ENCODE data around the gene TMEM52B. TPM values are rescaled to one million over a fixed set of nuclear protein-coding genes. Genes with fewer than 3 reads are reported as not detected.

Gene TMEM52B
- 1.3 TPM in 1 of 2 replicates, not detected in the other for total RNA-seq

DNA sequence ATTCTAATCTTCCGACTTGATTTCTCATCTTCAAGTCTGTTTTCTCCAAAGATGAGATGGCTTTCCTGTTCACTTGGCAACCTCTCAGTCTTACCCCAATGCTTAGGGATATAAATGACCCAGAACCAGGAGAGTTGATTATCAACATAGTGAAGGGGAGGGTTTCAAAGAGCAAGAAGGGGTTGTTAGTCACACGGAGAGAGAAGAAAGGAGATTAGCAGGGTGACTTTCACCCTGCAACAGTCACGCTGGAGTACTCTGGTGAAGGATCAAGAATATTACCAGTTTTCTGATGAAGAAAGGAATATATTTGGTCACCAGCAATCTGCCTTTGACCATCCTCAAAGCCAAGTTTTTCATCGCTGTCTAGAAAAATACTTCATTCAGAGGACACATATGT lies at the start of gene TMEM52B:
Gene TMEM52B (plus strand): TSS at position 212 of the 400 bp plus-strand sequence. CDS start 543 bp downstream, outside the sequence.

DNA sequence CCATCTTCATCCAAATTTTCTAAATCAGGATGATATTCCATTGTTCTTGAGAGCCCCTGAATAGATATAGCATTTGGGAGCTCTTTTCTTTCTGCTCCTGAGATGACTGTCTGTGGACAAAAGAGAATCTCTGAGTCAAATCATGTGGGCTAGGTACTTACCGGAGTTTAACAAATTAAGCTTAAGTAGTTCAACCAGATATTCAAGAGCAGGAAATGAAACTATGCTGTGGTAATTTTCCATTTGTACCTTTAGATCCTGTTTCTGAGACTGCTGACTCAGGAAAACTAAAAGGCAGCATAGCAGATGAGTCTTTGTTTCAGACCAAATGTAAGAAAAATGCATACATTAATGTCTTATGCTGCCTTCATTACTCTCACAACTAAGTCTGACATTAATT lies 48.8 kb upstream of the TMEM52B start, which contains the start of gene CLEC7A:
Gene CLEC7A (minus strand): TSS at position 158 of the 400 bp plus-strand sequence. CDS start 117 bp downstream, at position 41.

DNA sequence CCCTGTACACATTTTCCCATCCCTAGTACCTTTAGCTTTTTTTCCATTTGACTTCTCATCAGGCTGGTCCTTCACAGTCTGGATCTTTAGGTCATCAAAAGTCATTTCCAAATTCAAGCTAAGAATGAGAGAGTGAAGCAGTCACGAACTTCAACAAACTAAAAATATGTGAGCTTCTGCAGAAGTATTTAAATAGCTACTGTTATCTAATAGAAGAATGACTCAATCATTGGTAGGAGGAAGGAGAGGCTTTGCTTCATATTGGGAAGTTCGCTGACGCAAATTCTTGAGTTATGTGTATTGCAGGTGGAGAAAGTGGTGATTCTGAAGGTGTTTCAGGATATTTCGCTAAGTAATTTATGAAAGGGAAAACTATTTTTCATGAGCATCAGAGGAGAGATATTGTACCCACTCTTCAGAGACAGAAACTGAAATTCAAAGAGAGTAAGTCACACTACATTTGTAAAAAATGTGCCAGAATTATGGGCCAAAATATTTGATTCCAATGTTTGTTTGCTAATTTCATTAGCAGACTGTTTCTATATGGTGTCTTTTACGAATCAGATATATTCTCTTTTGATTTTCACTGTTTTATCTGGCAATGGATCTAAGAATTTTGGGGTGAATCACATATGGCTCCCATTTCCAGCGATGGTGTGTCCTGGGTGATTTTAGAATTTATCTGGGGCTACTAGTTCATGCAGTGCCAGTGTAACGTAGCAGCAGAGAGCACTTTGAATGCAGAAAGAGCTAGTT lies 6.7 kb upstream of the TMEM52B start, which contains the start of gene OLR1:
Gene OLR1 (minus strand): TSS at position 160 of the 756 bp plus-strand sequence. CDS start 55 bp downstream, at position 105.

DNA sequence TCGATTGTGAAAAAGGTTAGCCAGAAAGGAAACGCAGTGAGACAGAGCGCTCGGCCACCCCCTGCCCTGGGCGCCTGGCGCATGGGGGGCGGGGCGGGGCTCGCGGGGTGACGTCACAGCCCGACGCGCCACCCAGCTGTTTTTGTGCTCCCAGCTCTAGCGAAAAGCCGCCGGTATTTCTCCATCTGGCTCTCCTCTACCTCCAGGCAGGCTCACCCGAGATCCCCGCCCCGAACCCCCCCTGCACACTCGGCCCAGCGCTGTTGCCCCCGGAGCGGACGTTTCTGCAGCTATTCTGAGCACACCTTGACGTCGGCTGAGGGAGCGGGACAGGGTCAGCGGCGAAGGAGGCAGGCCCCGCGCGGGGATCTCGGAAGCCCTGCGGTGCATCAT lies 33.9 kb downstream of the TMEM52B start, which contains the start of gene GABARAPL1:
Gene GABARAPL1 (plus strand): TSS at position 139 of the 393 bp plus-strand sequence. CDS start 253 bp downstream, at position 392.

Other genes starting within 250 kb of the TMEM52B start
- not detected in 2 replicates for gene CLEC2A, start 246.7 kb upstream of the TMEM52B start, total RNA-seq
- not detected in 2 replicates for gene CLEC12A, start 207.6 kb upstream of the TMEM52B start, total RNA-seq
- gene CLEC1B, start 179.9 kb upstream of the TMEM52B start, total RNA-seq: not detected in 2 replicates
- not detected in 2 replicates for gene CLEC12B, start 168.4 kb upstream of the TMEM52B start, total RNA-seq
- gene CLEC9A, start 148.3 kb upstream of the TMEM52B start, total RNA-seq: not detected in 2 replicates
- not detected in 2 replicates for gene CLEC1A, start 80.0 kb upstream of the TMEM52B start, total RNA-seq
- not detected in 2 replicates for gene CLEC7A, start 48.8 kb upstream of the TMEM52B start, total RNA-seq
- gene OLR1, start 6.9 kb upstream of the TMEM52B start, total RNA-seq: 0.51 and 1.5 TPM in 2 replicates
- 21.0 and 94.1 TPM in 2 replicates for gene GABARAPL1, start 33.8 kb downstream of the TMEM52B start, total RNA-seq
- 0.13 TPM in 1 of 2 replicates, not detected in the other for gene KLRD1, start 128.8 kb downstream of the TMEM52B start, total RNA-seq
- 0.16 TPM in 1 of 2 replicates, not detected in the other for gene KLRK1, start 211.0 kb downstream of the TMEM52B start, total RNA-seq
- 0.16 TPM in 1 of 2 replicates, not detected in the other for gene KLRC4, start 230.7 kb downstream of the TMEM52B start, total RNA-seq
- gene KLRC3, start 241.6 kb downstream of the TMEM52B start, total RNA-seq: 0.13 TPM in 1 of 2 replicates, not detected in the other

All from mesangial cell (primary cell).